Measurements from ENCODE around the gene NR2E3.

The NR2E3 gene

GRCh38 chr15:71800190-71800589 is 10.2 kb upstream of the NR2E3 start:
- H3K9me3 ChIP-seq = no peaks in the 10 kb centered on the region
- no peak for TF ChIP-seq CTCF (IDR thresholded peaks at IDR 0.05; ENCODE audit: low read depth, low read length)
- peaks cover 9% of the 10 kb centered on the region for H3K4me1 ChIP-seq
- no peaks in the 10 kb centered on the region for H3K36me3 ChIP-seq
- no peak for DNase-seq
- H3K27me3 ChIP-seq = no peaks in the 10 kb centered on the region
- no peak overlapping the region for H3K4me3 ChIP-seq (ENCODE audit: low read depth, low read length)

GRCh38 chr15:71800835-71801745 is 9.3 kb upstream of the NR2E3 start:
- Histone ChIP-seq H3K4me1 (peaks cover 11% of the 10 kb centered on the region), H3K9me3 (no peaks in the 10 kb centered on the region), H3K4me3 (ENCODE audit: low read depth, low read length) (no peak overlapping the region), H3K36me3 (no peaks in the 10 kb centered on the region), H3K27me3 (no peaks in the 10 kb centered on the region)
- TF ChIP-seq CTCF (IDR thresholded peaks at IDR 0.05; ENCODE audit: low read depth, low read length) = peak; percentile 90
- peak; percentile 45 for DNase-seq

GRCh38 chr15:71801935-71802655 is 8.3 kb upstream of the NR2E3 start:
- peaks cover 21% of the 10 kb centered on the region for H3K4me1 ChIP-seq
- H3K9me3 ChIP-seq = no peaks in the 10 kb centered on the region
- no peaks in the 10 kb centered on the region for H3K27me3 ChIP-seq
- H3K36me3 ChIP-seq = no peaks in the 10 kb centered on the region
- no peak overlapping the region for H3K4me3 ChIP-seq (ENCODE audit: low read depth, low read length)
- no peak for DNase-seq
- TF ChIP-seq CTCF (IDR thresholded peaks at IDR 0.05; ENCODE audit: low read depth, low read length) = no peak

- no peak overlapping the region for H3K4me3 ChIP-seq (ENCODE audit: low read depth, low read length)
- no peaks in the 10 kb centered on the region for H3K9me3 ChIP-seq
- no peaks in the 10 kb centered on the region for H3K27me3 ChIP-seq
- peak; percentile 29 for TF ChIP-seq CTCF (IDR thresholded peaks at IDR 0.05; ENCODE audit: low read depth, low read length)
- no peak for DNase-seq
- no peaks in the 10 kb centered on the region for H3K36me3 ChIP-seq
- peaks cover 28% of the 10 kb centered on the region for H3K4me1 ChIP-seq
Measured at GRCh38 chr15:71802770-71803169, 7.6 kb upstream of the NR2E3 start.

- DNase-seq = no peak
- Histone ChIP-seq H3K27me3 (no peaks in the 10 kb centered on the region), H3K4me1 (peaks cover 31% of the 10 kb centered on the region), H3K9me3 (no peaks in the 10 kb centered on the region), H3K36me3 (no peaks in the 10 kb centered on the region), H3K4me3 (ENCODE audit: low read depth, low read length) (no peak overlapping the region)
- no peak for TF ChIP-seq CTCF (IDR thresholded peaks at IDR 0.05; ENCODE audit: low read depth, low read length)
Measured at GRCh38 chr15:71804226-71804625, 6.1 kb upstream of the NR2E3 start.
